ENCODE measurements around the gene MAPK10.

The MAPK10 gene

DNA sequence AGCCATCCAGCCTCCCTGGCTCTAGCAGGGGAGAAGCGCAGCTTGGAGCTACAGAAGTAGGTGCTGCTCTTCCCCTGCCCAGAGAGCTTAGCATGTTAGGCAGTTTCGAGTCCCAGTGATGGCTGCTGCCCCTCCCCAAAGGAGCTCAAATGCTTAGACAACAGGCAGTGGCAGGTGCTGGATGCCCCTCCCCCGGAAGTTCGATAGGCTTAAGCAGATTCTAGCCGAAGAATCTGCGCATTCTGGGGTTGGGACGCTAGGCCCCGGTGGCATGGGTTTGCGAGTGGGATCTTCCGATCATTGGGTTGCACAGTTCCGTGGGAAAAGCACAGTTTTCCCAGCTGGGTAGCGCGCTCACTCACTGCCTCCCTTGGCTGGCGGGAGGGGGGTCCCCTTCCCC, 117.2 kb downstream of the MAPK10 start:
- TF ChIP-seq, protein P1, sequence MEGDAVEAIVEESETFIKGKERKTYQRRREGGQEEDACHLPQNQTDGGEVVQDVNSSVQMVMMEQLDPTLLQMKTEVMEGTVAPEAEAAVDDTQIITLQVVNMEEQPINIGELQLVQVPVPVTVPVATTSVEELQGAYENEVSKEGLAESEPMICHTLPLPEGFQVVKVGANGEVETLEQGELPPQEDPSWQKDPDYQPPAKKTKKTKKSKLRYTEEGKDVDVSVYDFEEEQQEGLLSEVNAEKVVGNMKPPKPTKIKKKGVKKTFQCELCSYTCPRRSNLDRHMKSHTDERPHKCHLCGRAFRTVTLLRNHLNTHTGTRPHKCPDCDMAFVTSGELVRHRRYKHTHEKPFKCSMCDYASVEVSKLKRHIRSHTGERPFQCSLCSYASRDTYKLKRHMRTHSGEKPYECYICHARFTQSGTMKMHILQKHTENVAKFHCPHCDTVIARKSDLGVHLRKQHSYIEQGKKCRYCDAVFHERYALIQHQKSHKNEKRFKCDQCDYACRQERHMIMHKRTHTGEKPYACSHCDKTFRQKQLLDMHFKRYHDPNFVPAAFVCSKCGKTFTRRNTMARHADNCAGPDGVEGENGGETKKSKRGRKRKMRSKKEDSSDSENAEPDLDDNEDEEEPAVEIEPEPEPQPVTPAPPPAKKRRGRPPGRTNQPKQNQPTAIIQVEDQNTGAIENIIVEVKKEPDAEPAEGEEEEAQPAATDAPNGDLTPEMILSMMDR (conservative IDR thresholded peaks at IDR 0.05; ENCODE audit: control insufficient read depth, insufficient read depth, low read depth, low read length) = no peak
- DNase-seq (ENCODE audit: low read depth) = no peak

DNA sequence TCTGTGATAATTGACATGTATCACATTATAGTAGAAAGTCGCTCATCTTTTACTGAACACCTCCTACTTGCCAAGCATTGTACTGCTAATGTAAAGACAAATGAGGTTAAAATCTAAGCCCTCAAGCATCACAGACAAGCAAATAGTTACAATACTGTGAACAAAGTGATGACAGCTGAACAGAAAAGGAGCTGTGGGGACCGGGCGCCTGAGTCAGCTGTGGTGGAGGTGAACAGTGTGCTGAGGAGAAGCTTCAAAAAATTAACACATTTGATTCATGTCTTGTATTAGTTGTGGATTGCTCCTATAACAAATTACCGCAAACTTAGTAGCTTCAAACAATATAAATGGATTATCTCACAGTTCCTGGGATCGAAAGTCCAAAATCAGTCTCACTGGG, 124.3 kb downstream of the MAPK10 start:
- DNase-seq (ENCODE audit: low read depth) = no peak
- TF ChIP-seq, protein P1 (conservative IDR thresholded peaks at IDR 0.05; ENCODE audit: control insufficient read depth, insufficient read depth, low read depth, low read length) = no peak
- H3K4me3 ChIP-seq (ENCODE audit: control insufficient read depth, low read depth, low read length) = no peak overlapping the region

More for the DNA sequence above, 117.2 kb downstream of the MAPK10 start:
- no peak overlapping the region for H3K4me3 ChIP-seq (ENCODE audit: control insufficient read depth, low read depth, low read length)

DNA sequence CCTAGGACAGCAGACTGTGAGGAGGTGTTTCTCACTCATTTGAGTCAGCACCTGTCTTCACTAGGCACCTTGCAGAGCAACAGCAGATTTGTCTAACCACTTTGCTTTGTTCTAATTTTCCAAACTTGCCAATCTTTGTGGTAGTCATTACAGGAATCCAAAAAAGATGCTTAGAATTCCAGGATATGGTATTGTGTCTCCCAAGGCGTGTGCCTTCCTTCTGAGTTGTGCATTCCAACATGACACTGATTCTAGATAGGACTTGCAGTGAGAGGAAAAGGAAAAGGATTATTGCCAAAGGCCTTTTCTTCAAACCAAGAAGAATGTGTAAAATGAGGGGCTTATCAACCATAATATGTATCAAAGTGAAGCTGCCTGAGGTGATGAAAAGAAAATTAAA, 126.2 kb downstream of the MAPK10 start:
- H3K4me3 ChIP-seq (ENCODE audit: control insufficient read depth, low read depth, low read length) = no peak overlapping the region
- TF ChIP-seq, protein P1 (conservative IDR thresholded peaks at IDR 0.05; ENCODE audit: control insufficient read depth, insufficient read depth, low read depth, low read length) = no peak
- no peak for DNase-seq (ENCODE audit: low read depth)

DNA sequence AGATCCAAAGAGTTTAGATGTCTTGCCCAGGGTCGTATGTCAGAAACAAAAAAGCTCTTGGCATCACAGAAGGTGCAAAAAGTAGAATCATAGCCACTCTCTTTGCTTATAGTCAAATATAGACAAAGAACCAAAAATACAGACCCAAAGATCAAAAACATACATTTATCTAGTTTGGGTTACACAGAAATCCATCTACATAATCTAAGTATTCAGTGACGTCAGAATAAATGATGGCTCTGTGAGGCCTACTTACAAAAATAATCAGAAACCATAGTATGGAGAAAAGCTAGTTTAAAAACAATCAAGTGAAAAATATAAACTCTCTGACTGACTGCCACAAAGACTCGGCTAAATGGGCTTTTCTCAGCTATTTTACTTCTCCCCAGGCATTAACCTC, 126.8 kb downstream of the MAPK10 start:
- TF ChIP-seq, protein P1 (conservative IDR thresholded peaks at IDR 0.05; ENCODE audit: control insufficient read depth, insufficient read depth, low read depth, low read length) = no peak
- no peak for DNase-seq (ENCODE audit: low read depth)
- H3K4me3 ChIP-seq (ENCODE audit: control insufficient read depth, low read depth, low read length) = no peak overlapping the region

DNA sequence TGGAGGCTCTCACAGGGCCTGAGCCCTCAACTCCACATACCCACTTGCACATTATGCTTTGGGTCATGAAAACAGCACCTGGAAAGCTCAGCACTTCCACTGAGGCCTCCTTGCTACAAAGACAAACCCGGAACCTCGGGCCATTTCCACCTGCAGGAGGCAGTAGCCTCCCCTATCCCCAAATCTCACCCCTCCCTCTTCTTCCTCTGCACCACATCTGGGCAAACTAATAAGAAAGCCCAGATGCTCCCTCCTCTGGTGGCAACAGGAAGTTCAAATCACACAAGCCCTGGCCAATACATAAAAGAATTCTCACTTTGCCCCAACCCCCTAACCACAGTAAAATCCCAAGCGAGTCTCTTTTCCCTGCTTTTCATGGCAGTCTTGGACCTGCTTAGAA, 136.4 kb downstream of the MAPK10 start:
- peak; percentile 63 for DNase-seq (ENCODE audit: low read depth)
- H3K4me3 ChIP-seq (ENCODE audit: control insufficient read depth, low read depth, low read length) = no peak overlapping the region
- TF ChIP-seq, protein P1 (conservative IDR thresholded peaks at IDR 0.05; ENCODE audit: control insufficient read depth, insufficient read depth, low read depth, low read length) = peak; percentile 70

DNA sequence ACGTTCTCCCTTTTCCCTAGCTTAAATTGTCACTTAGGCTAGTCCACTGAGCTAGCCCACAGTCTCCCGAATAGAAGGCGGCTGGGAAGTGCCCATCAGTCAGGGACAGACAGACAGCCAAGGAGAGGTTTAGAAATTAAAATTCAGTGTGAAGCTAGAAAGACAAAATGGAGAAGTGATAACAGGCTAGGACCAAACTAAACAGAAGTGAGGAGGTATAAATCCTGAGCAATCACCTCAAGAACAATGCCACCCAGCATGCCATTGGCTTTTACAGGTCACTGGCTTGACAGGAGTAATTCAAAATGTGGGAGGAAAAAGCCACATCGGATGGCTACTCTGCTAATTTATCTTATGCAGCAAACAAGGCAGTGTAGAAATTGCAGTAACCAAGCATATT, 138.9 kb downstream of the MAPK10 start:
- TF ChIP-seq, protein P1 (conservative IDR thresholded peaks at IDR 0.05; ENCODE audit: control insufficient read depth, insufficient read depth, low read depth, low read length) = no peak
- no peak overlapping the region for H3K4me3 ChIP-seq (ENCODE audit: control insufficient read depth, low read depth, low read length)
- no peak for DNase-seq (ENCODE audit: low read depth)

DNA sequence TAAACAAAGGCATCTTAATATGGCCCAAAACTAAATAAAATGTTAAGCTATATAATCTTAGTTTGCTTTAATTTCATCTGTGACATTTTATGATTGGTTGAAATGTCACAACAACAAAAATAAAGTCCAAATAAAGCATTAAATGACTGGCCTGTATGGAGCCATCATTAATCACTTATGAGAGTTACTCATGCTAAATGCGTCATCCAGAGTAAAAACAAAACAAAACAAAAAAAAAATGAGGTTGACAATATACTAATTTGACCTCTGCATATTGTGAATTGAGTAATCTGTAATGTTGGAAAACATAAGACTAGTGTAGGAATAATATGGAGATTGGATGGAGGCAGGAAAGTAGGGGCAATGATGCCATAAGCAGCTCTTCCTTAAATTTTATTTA, 139.7 kb downstream of the MAPK10 start:
- TF ChIP-seq, protein P1 (conservative IDR thresholded peaks at IDR 0.05; ENCODE audit: control insufficient read depth, insufficient read depth, low read depth, low read length) = no peak
- DNase-seq (ENCODE audit: low read depth) = peak; percentile 90
- no peak overlapping the region for H3K4me3 ChIP-seq (ENCODE audit: control insufficient read depth, low read depth, low read length)
